CD4-positive, CD25-positive, alpha-beta regulatory T cell (primary cell): ENCODE results near the gene ACAP2. TPM values are rescaled to one million over a fixed set of nuclear protein-coding genes. Genes with fewer than 3 reads are reported as not detected.
"Not testable (repeated sequence)": the region's sequence is repeated elsewhere in the genome, so short reads cannot be mapped to it uniquely, and the experiment has no call there.

Source experiments
- ATAC-seq, 2 donors: fragments of 150-1000 bp; cut with Tn5 transposase; one replicate each; pipeline ENCODE4 v1.10.0; 2021; ENCODE audit warnings: low read depth in 2 of 2, moderate number of reproducible peaks in 2 of 2, moderate library complexity in 1 of 2
- DNase-seq, 3 donors: peaks; one replicate each; pipeline versions ENCODE4 v3.0.0 to v3.0.0-alpha.2; 2012 to 2022; ENCODE audit warnings: mixed read lengths in 1 of 3
- H3K27ac ChIP-seq: one replicate; pipeline ENCODE4 v1.7.0; 2013; ENCODE audit warnings: mild to moderate bottlenecking, low read length; ENCODE audit not compliant: insufficient read depth, poor library complexity, severe bottlenecking
- H3K27me3 ChIP-seq: one replicate; pipeline ENCODE4 v1.7.0; 2013; ENCODE audit warnings: low read length; ENCODE audit not compliant: control insufficient read depth, insufficient read depth
- H3K36me3 ChIP-seq: one replicate; pipeline ENCODE4 v1.7.0; 2013; ENCODE audit warnings: mild to moderate bottlenecking, low read length, moderate library complexity; ENCODE audit not compliant: control insufficient read depth, insufficient read depth
- H3K4me1 ChIP-seq: 2 replicates; pipeline ENCODE4 v1.7.0; 2013; ENCODE audit warnings: mild to moderate bottlenecking, low read length; ENCODE audit not compliant: insufficient read depth, control insufficient read depth, poor library complexity, severe bottlenecking
- H3K4me3 ChIP-seq: one replicate; pipeline ENCODE4 v1.7.0; 2013; ENCODE audit warnings: low read depth, mild to moderate bottlenecking, low read length, moderate library complexity
- H3K9me3 ChIP-seq, 2 experiments: 1 replicate in 1 of 2; 2 replicates in 1 of 2; pipeline ENCODE4 v1.7.0; 2013; ENCODE audit warnings: low read length in 2 of 2, mild to moderate bottlenecking in 1 of 2, moderate library complexity in 1 of 2; ENCODE audit not compliant: control insufficient read depth in 2 of 2
- H3K27ac Mint-ChIP-seq, 3 donors: one replicate each; pipeline ENCODE4 v1.8.0; 2020 to 2022; ENCODE audit warnings: mild to moderate bottlenecking in 3 of 3, mixed read lengths in 3 of 3, moderate library complexity in 2 of 3
- H3K27me3 Mint-ChIP-seq: one replicate; pipeline ENCODE4 v1.8.0; 2022; ENCODE audit warnings: mild to moderate bottlenecking, mixed read lengths
- H3K36me3 Mint-ChIP-seq: one replicate; pipeline ENCODE4 v1.8.0; 2020; ENCODE audit warnings: mixed read lengths
- H3K4me1 Mint-ChIP-seq, 4 donors: one replicate each; pipeline ENCODE4 v1.8.0; 2020 to 2022; ENCODE audit warnings: mixed read lengths in 4 of 4, mild to moderate bottlenecking in 1 of 4
- H3K4me3 Mint-ChIP-seq, 4 donors: one replicate each; pipeline ENCODE4 v1.8.0; 2020 to 2022; ENCODE audit warnings: mild to moderate bottlenecking in 4 of 4, mixed read lengths in 4 of 4, moderate library complexity in 3 of 4
- H3K9me3 Mint-ChIP-seq, 7 donors: one replicate each; pipeline ENCODE4 v1.8.0; 2020 to 2022; ENCODE audit warnings: mixed read lengths in 7 of 7, mild to moderate bottlenecking in 3 of 7, moderate library complexity in 2 of 7
- polyA plus RNA-seq, 4 donors: library from polyadenylated mRNA; unstranded; fragments of 300-500 nt; fragmentation: Illumina TruSeq; gene quantifications; one replicate each; pipeline ENCODE4 v1.2.3, GENCODE V29; 2021
- total RNA-seq: library from RNA; stranded (reverse); gene quantifications from one replicate; pipeline ENCODE4 v1.2.3, GENCODE V29; 2022

The ACAP2 gene
- total and polyA plus RNA-seq, 5 donors from 2014 or later = 36.9 to 121 (median 51.9) TPM

GRCh38 chr3:195356151-195357086 is 86.4 kb downstream of the ACAP2 start:
- H3K4me1 Mint-ChIP-seq = peaks cover 16 to 58% (median 37%) of the 10 kb centered on the region in 4 donors
- Histone ChIP-seq H3K36me3 (peaks cover 25% of the 10 kb centered on the region), H3K4me1 (no peaks in the 10 kb centered on the region), H3K27ac (no peak overlapping the region), H3K27me3 (no peaks in the 10 kb centered on the region), H3K9me3 (no peaks in the 10 kb centered on the region), H3K4me3 (no peak overlapping the region)
- H3K36me3 Mint-ChIP-seq = peaks cover 26% of the 10 kb centered on the region
- H3K27ac Mint-ChIP-seq = peak overlapping the region in 2 of 3 donors; percentile 65 to 82
- H3K9me3 Mint-ChIP-seq = peaks cover 0 to 2% (median 0%) of the 10 kb centered on the region in 7 donors
- no peak overlapping the region for H3K4me3 Mint-ChIP-seq
- ATAC-seq (no peak), DNase-seq (no peak)
- H3K27me3 Mint-ChIP-seq = no peaks in the 10 kb centered on the region

GRCh38 chr3:195354009-195354408 is 88.8 kb downstream of the ACAP2 start:
- ATAC-seq, H3K9me3 ChIP-seq, H3K27ac ChIP-seq, H3K27me3 Mint-ChIP-seq, H3K9me3 Mint-ChIP-seq, DNase-seq, H3K4me1 ChIP-seq, H3K4me3 ChIP-seq, H3K27me3 ChIP-seq, H3K4me3 Mint-ChIP-seq: not testable (repeated sequence)
- H3K27ac Mint-ChIP-seq = peak overlapping the region in 1 of 3 donors; percentile 34
- peaks cover 25% of the 10 kb centered on the region for H3K36me3 ChIP-seq
- H3K4me1 Mint-ChIP-seq = peaks cover 9 to 52% (median 34%) of the 10 kb centered on the region in 4 donors
- peaks cover 24% of the 10 kb centered on the region for H3K36me3 Mint-ChIP-seq

GRCh38 chr3:195352895-195353488 is 89.8 kb downstream of the ACAP2 start:
- peaks cover 0 to 2% (median 0%) of the 10 kb centered on the region in 7 donors for H3K9me3 Mint-ChIP-seq
- no peaks in the 10 kb centered on the region for H3K9me3 ChIP-seq
- H3K4me1 Mint-ChIP-seq = peaks cover 14 to 45% (median 34%) of the 10 kb centered on the region in 4 donors
- no peaks in the 10 kb centered on the region for H3K27me3 Mint-ChIP-seq
- H3K36me3 Mint-ChIP-seq = peaks cover 30% of the 10 kb centered on the region
- H3K4me1 ChIP-seq = no peaks in the 10 kb centered on the region
- H3K36me3 ChIP-seq = peaks cover 23% of the 10 kb centered on the region
- H3K27ac ChIP-seq = no peak overlapping the region
- no peak overlapping the region for H3K4me3 Mint-ChIP-seq
- no peak for DNase-seq
- H3K27ac Mint-ChIP-seq = peak overlapping the region in 1 of 3 donors; percentile 47
- no peak for ATAC-seq
- no peak overlapping the region for H3K4me3 ChIP-seq
- H3K27me3 ChIP-seq = no peaks in the 10 kb centered on the region

- H3K4me3 ChIP-seq = no peak overlapping the region
- peaks cover 19% of the 10 kb centered on the region for H3K36me3 Mint-ChIP-seq
- ATAC-seq (no peak), DNase-seq (no peak)
- peaks cover 35 to 42% (median 35%) of the 10 kb centered on the region in 4 donors for H3K4me1 Mint-ChIP-seq
- H3K4me3 Mint-ChIP-seq = no peak overlapping the region
- H3K4me1 ChIP-seq = no peaks in the 10 kb centered on the region
- H3K27ac Mint-ChIP-seq = peak overlapping the region in 1 of 3 donors; percentile 76
- H3K27me3 ChIP-seq = no peaks in the 10 kb centered on the region
- peaks cover 18% of the 10 kb centered on the region for H3K36me3 ChIP-seq
- H3K27ac ChIP-seq = no peak overlapping the region
- no peaks in the 10 kb centered on the region for H3K9me3 Mint-ChIP-seq
- no peaks in the 10 kb centered on the region for H3K27me3 Mint-ChIP-seq
- H3K9me3 ChIP-seq = no peaks in the 10 kb centered on the region
Measured at GRCh38 chr3:195348426-195349115, 94.2 kb downstream of the ACAP2 start.

GRCh38 chr3:195337747-195338146 is 105.1 kb downstream of the ACAP2 start:
- no peak overlapping the region for H3K4me3 ChIP-seq
- no peaks in the 10 kb centered on the region for H3K9me3 ChIP-seq
- peaks cover 5 to 17% (median 9%) of the 10 kb centered on the region in 4 donors for H3K4me1 Mint-ChIP-seq
- no peak for ATAC-seq
- H3K27me3 ChIP-seq = no peaks in the 10 kb centered on the region
- no peaks in the 10 kb centered on the region for H3K27me3 Mint-ChIP-seq
- no peak overlapping the region for H3K27ac ChIP-seq
- no peak for DNase-seq
- no peaks in the 10 kb centered on the region for H3K9me3 Mint-ChIP-seq
- H3K4me3 Mint-ChIP-seq = no peak overlapping the region
- H3K4me1 ChIP-seq = no peaks in the 10 kb centered on the region
- H3K36me3 Mint-ChIP-seq = peaks cover 31% of the 10 kb centered on the region
- H3K36me3 ChIP-seq = peaks cover 57% of the 10 kb centered on the region
- H3K27ac Mint-ChIP-seq = peak overlapping the region in 1 of 3 donors; percentile 7

GRCh38 chr3:195334967-195335366 is 107.9 kb downstream of the ACAP2 start:
- Histone ChIP-seq H3K27ac (no peak overlapping the region), H3K9me3 (no peaks in the 10 kb centered on the region), H3K4me3 (no peak overlapping the region), H3K36me3 (peaks cover 56% of the 10 kb centered on the region), H3K27me3 (no peaks in the 10 kb centered on the region), H3K4me1 (no peaks in the 10 kb centered on the region)
- ATAC-seq = no peak
- DNase-seq = no peak
- Mint-ChIP-seq H3K27me3 (no peaks in the 10 kb centered on the region), H3K27ac (no peak overlapping the region), H3K9me3 (no peaks in the 10 kb centered on the region), H3K36me3 (peaks cover 39% of the 10 kb centered on the region), H3K4me1 (peaks cover 0 to 15% (median 12%) of the 10 kb centered on the region in 4 donors), H3K4me3 (no peak overlapping the region)

GRCh38 chr3:195319060-195319459 is 123.8 kb downstream of the ACAP2 start:
- H3K27ac Mint-ChIP-seq = no peak overlapping the region
- ATAC-seq (no peak), DNase-seq (peak in 1 of 3 donors; percentile 9)
- no peaks in the 10 kb centered on the region for H3K4me1 ChIP-seq
- no peak overlapping the region for H3K27ac ChIP-seq
- H3K27me3 Mint-ChIP-seq = no peaks in the 10 kb centered on the region
- peaks cover 42% of the 10 kb centered on the region for H3K36me3 Mint-ChIP-seq
- H3K4me3 ChIP-seq = no peak overlapping the region
- peaks cover 50% of the 10 kb centered on the region for H3K36me3 ChIP-seq
- H3K4me1 Mint-ChIP-seq = peaks cover 0 to 16% (median 10%) of the 10 kb centered on the region in 4 donors
- H3K9me3 ChIP-seq = peaks cover 15 to 19% of the 10 kb centered on the region in 2 experiments
- H3K4me3 Mint-ChIP-seq = no peak overlapping the region
- no peaks in the 10 kb centered on the region for H3K27me3 ChIP-seq
- H3K9me3 Mint-ChIP-seq = peaks cover 0 to 17% (median 5%) of the 10 kb centered on the region in 7 donors
